HepG2 (cell line): Measurements from ENCODE around the gene GFPT2. TPM values are rescaled to one million over a fixed set of nuclear protein-coding genes. Genes with fewer than 3 reads are reported as not detected.

Experiments
- BRD4 ChIP-seq: sonication (generic); formaldehyde crosslinking; IDR thresholded peaks from 2 replicates; pipeline ENCODE4 v1.4.0; 2020; ENCODE audit warnings: missing genetic modification reagents
- E2F1 ChIP-seq: sonication (generic); formaldehyde crosslinking; IDR thresholded peaks from 2 replicates; pipeline ENCODE4 v1.5.0; 2020; ENCODE audit warnings: missing genetic modification reagents
- FOXC1 ChIP-seq: sonication (generic); formaldehyde crosslinking; IDR thresholded peaks from 2 replicates; pipeline ENCODE4 v1.8.0; 2022; ENCODE audit warnings: mild to moderate bottlenecking, missing genetic modification reagents, borderline replicate concordance
- GATAD1 ChIP-seq: IDR thresholded peaks from 2 replicates; pipeline ENCODE4 v1.6.1; 2016; ENCODE audit warnings: missing genetic modification reagents, missing compliant biosample characterization
- HBP1 ChIP-seq: IDR thresholded peaks from 2 replicates; pipeline ENCODE4 v1.6.1; 2016; ENCODE audit warnings: low read depth, control low read depth
- HOXA9 ChIP-seq: sonication (generic); formaldehyde crosslinking; IDR thresholded peaks from 2 replicates; pipeline ENCODE4 v1.8.1; 2022; ENCODE audit warnings: missing genetic modification reagents, mild to moderate bottlenecking, moderate library complexity, borderline replicate concordance
- JUND ChIP-seq: sonication (generic); formaldehyde crosslinking; IDR thresholded peaks from 2 replicates; pipeline ENCODE4 v1.8.0; 2022; ENCODE audit warnings: mild to moderate bottlenecking, missing genetic modification reagents
- PAWR ChIP-seq: sonication (generic); formaldehyde crosslinking; IDR thresholded peaks from 2 replicates; pipeline ENCODE4 v1.4.0; 2020; ENCODE audit warnings: missing genetic modification reagents, mild to moderate bottlenecking, borderline replicate concordance
- PRDM4 ChIP-seq: sonication (generic); formaldehyde crosslinking; IDR thresholded peaks from 2 replicates; pipeline ENCODE4 v1.9.0; 2021; ENCODE audit warnings: missing genetic modification reagents, borderline replicate concordance
- PRPF4 ChIP-seq: fragments of 200-400 bp; formaldehyde crosslinking; IDR thresholded peaks from 2 replicates; pipeline ENCODE4 v1.6.1; 2016; ENCODE audit warnings: low read length, low read depth; ENCODE audit not compliant: poor library complexity, severe bottlenecking
- SATB2 ChIP-seq: sonication (generic); formaldehyde crosslinking; IDR thresholded peaks from 2 replicates; pipeline ENCODE4 v1.5.0; 2020; ENCODE audit warnings: missing genetic modification reagents
- SOX13 ChIP-seq, 3 experiments: fragments of 450-650 bp in 1 of 3; sonication (generic) in 1 of 3; formaldehyde crosslinking in 1 of 3; IDR thresholded peaks in 2 of 3; conservative IDR thresholded peaks in 1 of 3; 2 replicates each; pipeline versions ENCODE4 v1.5.0 to v1.6.1; 2016 to 2020; ENCODE audit warnings: antibody characterized with exemption in 1 of 3, mild to moderate bottlenecking in 1 of 3, missing compliant biosample characterization in 1 of 3, missing genetic modification reagents in 1 of 3, moderate library complexity in 1 of 3
- SRSF4 ChIP-seq: fragments of 200-400 bp; formaldehyde crosslinking; IDR thresholded peaks from one replicate; pipeline ENCODE4 v1.6.1; 2018; ENCODE audit warnings: mild to moderate bottlenecking, low read depth, low read length, moderate library complexity; ENCODE audit not compliant: poor library complexity, severe bottlenecking
- STAT5B ChIP-seq: sonication (generic); formaldehyde crosslinking; IDR thresholded peaks from 2 replicates; pipeline ENCODE4 v1.4.0; 2020; ENCODE audit warnings: missing genetic modification reagents
- ZBTB34 ChIP-seq: sonication (generic); formaldehyde crosslinking; IDR thresholded peaks from 2 replicates; pipeline ENCODE4 v1.8.0; 2022; ENCODE audit warnings: mild to moderate bottlenecking, missing genetic modification reagents
- ZBTB46 ChIP-seq: sonication (generic); formaldehyde crosslinking; IDR thresholded peaks from 2 replicates; pipeline ENCODE4 v1.4.0; 2020; ENCODE audit warnings: mild to moderate bottlenecking, missing genetic modification reagents, borderline replicate concordance
- ZNF232 ChIP-seq: sonication (generic); formaldehyde crosslinking; IDR thresholded peaks from 2 replicates; pipeline ENCODE4 v1.4.0; 2020; ENCODE audit warnings: missing genetic modification reagents, borderline replicate concordance
- ZNF30 ChIP-seq: sonication (generic); formaldehyde crosslinking; IDR thresholded peaks from 2 replicates; pipeline ENCODE4 v1.5.0; 2020; ENCODE audit warnings: mild to moderate bottlenecking, missing genetic modification reagents
- polyA plus RNA-seq, 8 experiments: library from polyadenylated mRNA; depleted of rRNA in 3 of 8; stranded (reverse) in 7 of 8; unstranded in 1 of 8; fragments of >200 nt; fragmentation: Illumina TruSeq in 4 of 8; extraction: Trizol in 4 of 8; gene quantifications; 2 replicates each; pipeline versions ENCODE4 v1.2.1 to v1.2.3, GENCODE V29; 2011 to 2016; ENCODE audit warnings: low read depth in 4 of 8, missing spikeins in 1 of 8, mixed read lengths in 1 of 8; ENCODE audit not compliant: insufficient read depth in 1 of 8
- total RNA-seq, 5 experiments: library from RNA; depleted of rRNA; stranded (reverse); fragments of >200 nt; fragmentation: Illumina TruSeq; extraction: Trizol; gene quantifications; 2 replicates each; pipeline ENCODE4 v1.2.3, GENCODE V29; 2016; ENCODE audit warnings: low read depth in 1 of 5

Gene GFPT2
- total and polyA plus RNA-seq, 2 of the 13 experiments (the other 11 are each of a cell fraction or from before 2014, with no cell fraction given): 0.18 TPM

GRCh38 chr5:180291943-180292831, 60.9 kb downstream of the GFPT2 start, which contains the start of gene MAPK9 (continued):
- no peak for TF ChIP-seq ZNF30 (CRISPR knock-in tag)
- TF ChIP-seq PAWR (CRISPR knock-in tag): no peak
- no peak for TF ChIP-seq ZBTB46 (CRISPR knock-in tag)
- no peak for TF ChIP-seq SATB2 (CRISPR knock-in tag)
- no peak for TF ChIP-seq ZNF232
- no peak for TF ChIP-seq STAT5B
- TF ChIP-seq E2F1 (CRISPR knock-in tag): no peak
- TF ChIP-seq JUND: no peak
- no peak for TF ChIP-seq SOX13 (IDR thresholded peaks at IDR 0.05)
- TF ChIP-seq SOX13 (CRISPR knock-in tag; conservative IDR thresholded peaks at IDR 0.05 in 1 of 2, IDR thresholded peaks at IDR 0.05 in 1 of 2): no peak
- TF ChIP-seq GATAD1 (CRISPR knock-in tag): no peak
- TF ChIP-seq HOXA9 (CRISPR knock-in tag): no peak; the same call in 1 of the 2 replicates
- no peak for TF ChIP-seq SRSF4
- TF ChIP-seq PRDM4 (CRISPR knock-in tag): no peak
- TF ChIP-seq BRD4 (CRISPR knock-in tag): no peak
- TF ChIP-seq PRPF4: no peak
- no peak for TF ChIP-seq ZBTB34 (CRISPR knock-in tag)
- no peak; the same call in 1 of the 2 replicates for TF ChIP-seq HBP1 (CRISPR knock-in tag)
- no peak; the same call in 1 of the 2 replicates for TF ChIP-seq FOXC1 (CRISPR knock-in tag)
